MM.1S (cell line): ENCODE results near the gene SMURF1.

Experiments
- DNase-seq: peaks from one replicate; pipeline ENCODE4 v3.0.0-alpha.2; 2015
- H2AFZ ChIP-seq: fragments of 300-600 bp; sonication (generic); 2 replicates; pipeline ENCODE4 v1.6.0; 2016; ENCODE audit warnings: antibody characterized with exemption, low read length
- H3F3A ChIP-seq: fragments of 300-600 bp; sonication (generic); 2 replicates; pipeline ENCODE4 v1.6.1; 2016; ENCODE audit warnings: mild to moderate bottlenecking, antibody characterized with exemption, low read length, moderate library complexity, mixed read lengths; ENCODE audit not compliant: insufficient read depth
- H3K27ac ChIP-seq: fragments of 300-600 bp; sonication (generic); 2 replicates; pipeline ENCODE4 v1.5.1; 2016; ENCODE audit warnings: mild to moderate bottlenecking, low read length
- H3K27me3 ChIP-seq: fragments of 300-600 bp; sonication (generic); replicated peaks from 2 replicates; pipeline ENCODE4 v1.6.0; 2016; ENCODE audit warnings: low read length; ENCODE audit not compliant: insufficient read depth
- H3K36me3 ChIP-seq: fragments of 300-600 bp; sonication (generic); replicated peaks from 2 replicates; pipeline ENCODE4 v1.6.1; 2016; ENCODE audit warnings: mild to moderate bottlenecking, low read length, mixed read lengths; ENCODE audit not compliant: insufficient read depth
- H3K4me1 ChIP-seq: fragments of 300-600 bp; sonication (generic); 2 replicates; pipeline ENCODE4 v1.6.1; 2016; ENCODE audit warnings: low read length, mixed read lengths
- H3K4me2 ChIP-seq: fragments of 300-600 bp; sonication (generic); 2 replicates; pipeline ENCODE4 v1.6.0; 2016; ENCODE audit warnings: low read depth, low read length
- H3K4me3 ChIP-seq: fragments of 300-600 bp; sonication (generic); 2 replicates; pipeline ENCODE4 v1.5.1; 2016; ENCODE audit warnings: low read length, mixed read lengths
- H3K79me2 ChIP-seq: fragments of 300-600 bp; sonication (generic); 2 replicates; pipeline ENCODE4 v1.6.1; 2016; ENCODE audit warnings: mixed run types, low read length, mixed read lengths
- H3K9ac ChIP-seq: fragments of 300-600 bp; sonication (generic); 2 replicates; pipeline ENCODE4 v1.6.1; 2016; ENCODE audit warnings: low read length, mixed read lengths
- H3K9me2 ChIP-seq: fragments of 300-600 bp; sonication (generic); replicated peaks from 2 replicates; pipeline ENCODE4 v1.6.1; 2016; ENCODE audit warnings: mild to moderate bottlenecking, low read length, mixed read lengths; ENCODE audit not compliant: insufficient read depth
- H3K9me3 ChIP-seq: fragments of 300-600 bp; sonication (generic); replicated peaks from 2 replicates; pipeline ENCODE4 v1.6.1; 2016; ENCODE audit warnings: mild to moderate bottlenecking, low read length, mixed read lengths; ENCODE audit not compliant: insufficient read depth
- H4K20me1 ChIP-seq: fragments of 300-600 bp; sonication (generic); 2 replicates; pipeline ENCODE4 v1.6.1; 2016; ENCODE audit warnings: mild to moderate bottlenecking, low read length, moderate library complexity, mixed read lengths; ENCODE audit not compliant: insufficient read depth
- EZH2 ChIP-seq: fragments of 300-600 bp; sonication (generic); optimal IDR thresholded peaks from 2 replicates; pipeline ENCODE3; 2017; ENCODE audit warnings: low read depth, mild to moderate bottlenecking, antibody characterized with exemption, low read length, mixed read lengths
- EZH2phosphoT487 ChIP-seq: fragments of 300-600 bp; sonication (generic); IDR thresholded peaks from 2 replicates; pipeline ENCODE4 v1.6.1; 2018; ENCODE audit warnings: antibody characterized with exemption, low read length
- TF ChIP-seq, protein P1 (sequence below): fragments of 300-600 bp; sonication (generic); IDR thresholded peaks from 2 replicates; pipeline ENCODE4 v1.5.1; 2016; ENCODE audit warnings: antibody characterized with exemption, low read length, mixed read lengths

The SMURF1 gene

DNA sequence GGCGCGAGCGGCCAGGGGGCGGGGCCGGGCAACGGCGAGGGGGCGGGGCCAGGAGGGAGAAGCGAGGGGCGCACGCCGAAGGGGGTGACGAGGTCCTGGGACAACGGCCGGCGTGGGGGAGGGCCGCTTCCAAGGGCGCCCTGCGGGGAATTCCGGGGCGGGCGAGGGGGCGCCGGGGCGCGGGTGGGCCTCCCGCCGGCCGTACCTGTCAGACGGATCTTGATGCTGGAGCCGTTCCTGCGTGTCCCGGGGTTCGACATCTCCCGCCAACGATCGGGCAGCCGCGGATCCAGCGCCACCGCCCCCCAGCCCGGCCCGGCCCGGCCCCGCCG, 421 bp downstream of the SMURF1 start:
- Histone ChIP-seq H3K27ac (peak overlapping the region; percentile 18; the same call in 1 of the 2 replicates), H4K20me1 (no peaks in the 10 kb centered on the region), H3K79me2 (peaks cover 43% of the 10 kb centered on the region), H3K4me1 (0 out of 2 replicates have a peak, but pooled peaks cover 3% of the 10 kb centered on the region), H3K36me3 (no peaks in the 10 kb centered on the region), H3K4me2 (no peak overlapping the region), H3K9me2 (no peaks in the 10 kb centered on the region), H3F3A (no peaks in the 10 kb centered on the region), H3K9ac (peak overlapping the region; percentile 56; the same call in 1 of the 2 replicates), H3K4me3 (peak overlapping the region; percentile 63), H2AFZ (no peak overlapping the region), H3K27me3 (no peaks in the 10 kb centered on the region), H3K9me3 (no peaks in the 10 kb centered on the region)
- TF ChIP-seq, protein P1, sequence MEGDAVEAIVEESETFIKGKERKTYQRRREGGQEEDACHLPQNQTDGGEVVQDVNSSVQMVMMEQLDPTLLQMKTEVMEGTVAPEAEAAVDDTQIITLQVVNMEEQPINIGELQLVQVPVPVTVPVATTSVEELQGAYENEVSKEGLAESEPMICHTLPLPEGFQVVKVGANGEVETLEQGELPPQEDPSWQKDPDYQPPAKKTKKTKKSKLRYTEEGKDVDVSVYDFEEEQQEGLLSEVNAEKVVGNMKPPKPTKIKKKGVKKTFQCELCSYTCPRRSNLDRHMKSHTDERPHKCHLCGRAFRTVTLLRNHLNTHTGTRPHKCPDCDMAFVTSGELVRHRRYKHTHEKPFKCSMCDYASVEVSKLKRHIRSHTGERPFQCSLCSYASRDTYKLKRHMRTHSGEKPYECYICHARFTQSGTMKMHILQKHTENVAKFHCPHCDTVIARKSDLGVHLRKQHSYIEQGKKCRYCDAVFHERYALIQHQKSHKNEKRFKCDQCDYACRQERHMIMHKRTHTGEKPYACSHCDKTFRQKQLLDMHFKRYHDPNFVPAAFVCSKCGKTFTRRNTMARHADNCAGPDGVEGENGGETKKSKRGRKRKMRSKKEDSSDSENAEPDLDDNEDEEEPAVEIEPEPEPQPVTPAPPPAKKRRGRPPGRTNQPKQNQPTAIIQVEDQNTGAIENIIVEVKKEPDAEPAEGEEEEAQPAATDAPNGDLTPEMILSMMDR: no peak
- TF ChIP-seq EZH2phosphoT487: no peak
- TF ChIP-seq EZH2: no peak
- no peak for DNase-seq

DNA sequence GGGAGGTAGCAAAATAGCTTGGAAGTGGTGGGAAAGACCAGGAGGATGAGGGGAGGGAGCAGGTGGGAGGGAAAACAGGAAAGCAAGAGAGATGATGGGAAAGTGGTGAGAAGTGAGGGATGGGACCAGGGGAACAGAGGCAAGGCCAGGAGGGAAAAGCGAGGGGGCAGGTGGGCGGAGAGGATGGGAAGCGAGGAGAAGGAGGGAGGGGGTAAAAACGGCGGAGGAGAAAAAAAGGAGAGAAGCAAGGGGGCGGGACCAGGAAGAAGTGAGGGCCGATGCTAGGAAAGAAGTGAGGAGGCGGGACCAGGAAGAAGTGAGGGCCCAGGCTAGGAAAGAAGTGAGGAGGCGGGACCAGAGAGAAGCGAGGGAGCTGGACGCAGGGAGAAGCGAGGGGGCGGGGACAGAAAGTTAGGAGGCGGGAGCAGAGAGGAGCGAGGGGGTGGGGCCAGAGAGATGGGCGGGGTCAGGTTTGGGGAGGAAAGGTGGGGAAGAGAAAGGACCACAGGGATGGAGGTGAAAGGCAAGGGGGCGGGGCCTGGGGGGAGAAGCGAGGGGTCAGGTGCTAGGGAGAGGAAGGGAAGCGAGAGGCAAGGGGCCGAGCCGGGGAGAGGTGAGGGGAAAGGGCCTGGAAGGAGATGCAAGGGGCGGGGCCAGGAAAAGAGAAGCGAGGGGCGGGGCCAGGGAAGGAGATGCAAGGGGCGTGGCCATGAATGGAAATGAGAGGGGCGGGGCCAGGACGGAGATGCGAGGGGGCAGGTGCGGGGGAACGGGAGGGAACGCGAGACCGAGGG, 984 bp downstream of the SMURF1 start:
- Histone ChIP-seq H3K9me2 (no peaks in the 10 kb centered on the region), H3K4me2 (no peak overlapping the region), H3F3A (no peaks in the 10 kb centered on the region), H3K4me1 (0 out of 2 replicates have a peak, but pooled peaks cover 3% of the 10 kb centered on the region), H3K27ac (no peak overlapping the region), H4K20me1 (no peaks in the 10 kb centered on the region), H3K4me3 (peak overlapping the region; percentile 63), H3K27me3 (no peaks in the 10 kb centered on the region), H3K9ac (no peak overlapping the region), H3K36me3 (no peaks in the 10 kb centered on the region), H3K79me2 (peaks cover 49% of the 10 kb centered on the region), H2AFZ (no peak overlapping the region), H3K9me3 (no peaks in the 10 kb centered on the region)
- TF ChIP-seq EZH2 (no peak), EZH2phosphoT487 (no peak)
- TF ChIP-seq, protein P1: no peak
- peak; percentile 85 for DNase-seq

DNA sequence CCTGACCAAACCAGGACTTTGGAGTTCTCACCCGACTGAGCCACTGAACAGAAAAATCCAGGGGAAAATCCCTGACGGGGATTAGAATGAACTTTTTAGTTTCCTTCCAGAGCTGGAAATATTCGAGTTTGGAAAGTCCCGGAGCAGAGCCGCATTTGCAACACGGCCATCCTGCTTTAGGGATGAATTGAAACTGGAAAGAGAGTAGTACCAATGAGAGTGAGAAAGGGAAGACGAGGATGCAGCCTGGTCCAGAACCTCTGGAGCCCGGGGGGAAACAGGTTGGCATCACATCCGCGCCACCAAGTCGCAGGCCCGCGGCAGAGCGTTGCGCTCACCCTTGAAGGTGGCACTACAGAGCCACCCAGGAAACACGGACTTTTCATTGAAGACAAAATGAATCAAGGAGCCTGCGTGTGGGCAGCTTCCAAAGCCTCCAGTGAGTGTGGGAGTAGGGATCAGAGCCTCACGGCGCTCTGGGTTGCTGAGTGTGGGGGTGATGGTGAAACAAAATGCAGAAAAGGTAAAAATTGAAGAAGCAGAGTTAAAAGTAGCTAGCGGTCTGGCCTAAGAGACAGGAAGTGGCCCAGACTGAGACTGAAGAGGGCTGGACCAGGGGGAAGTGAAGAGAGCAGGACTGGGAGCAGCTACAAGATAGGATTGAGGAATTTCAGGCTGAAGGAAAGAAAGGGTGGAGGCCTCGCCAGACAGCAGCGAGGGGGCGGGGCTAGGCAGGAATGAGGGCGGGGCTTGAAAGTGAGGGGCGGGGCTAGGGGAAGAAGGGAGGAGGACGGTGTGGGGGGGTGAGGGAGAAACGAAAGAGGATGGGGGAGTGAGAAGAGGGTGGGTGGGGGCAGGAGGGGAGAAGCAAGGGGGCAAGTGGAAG, 1.8 kb downstream of the SMURF1 start:
- Histone ChIP-seq H3K79me2 (peaks cover 57% of the 10 kb centered on the region), H3K36me3 (no peaks in the 10 kb centered on the region), H3K4me1 (0 out of 2 replicates have a peak, but pooled peaks cover 3% of the 10 kb centered on the region), H3K9me3 (no peaks in the 10 kb centered on the region), H3F3A (no peaks in the 10 kb centered on the region), H3K4me2 (no peak overlapping the region), H3K9ac (no peak overlapping the region), H3K4me3 (no peak overlapping the region), H3K9me2 (no peaks in the 10 kb centered on the region), H3K27ac (no peak overlapping the region), H2AFZ (no peak overlapping the region), H4K20me1 (peaks cover 6% of the 10 kb centered on the region; the same call in 1 of the 2 replicates), H3K27me3 (no peaks in the 10 kb centered on the region)
- no peak for DNase-seq
- TF ChIP-seq EZH2phosphoT487 (no peak), EZH2 (no peak)
- TF ChIP-seq, protein P1: no peak
